ENCODE measurements around the gene KLHL36. TPM values are rescaled to one million over a fixed set of nuclear protein-coding genes. Genes with fewer than 3 reads are reported as not detected.

The KLHL36 gene
- total and polyA plus RNA-seq, 9 of the 15 experiments (the other 6 are each of a cell fraction or from before 2014, with no cell fraction given), result 2.1 to 51.2 (median 18.5) TPM

DNA sequence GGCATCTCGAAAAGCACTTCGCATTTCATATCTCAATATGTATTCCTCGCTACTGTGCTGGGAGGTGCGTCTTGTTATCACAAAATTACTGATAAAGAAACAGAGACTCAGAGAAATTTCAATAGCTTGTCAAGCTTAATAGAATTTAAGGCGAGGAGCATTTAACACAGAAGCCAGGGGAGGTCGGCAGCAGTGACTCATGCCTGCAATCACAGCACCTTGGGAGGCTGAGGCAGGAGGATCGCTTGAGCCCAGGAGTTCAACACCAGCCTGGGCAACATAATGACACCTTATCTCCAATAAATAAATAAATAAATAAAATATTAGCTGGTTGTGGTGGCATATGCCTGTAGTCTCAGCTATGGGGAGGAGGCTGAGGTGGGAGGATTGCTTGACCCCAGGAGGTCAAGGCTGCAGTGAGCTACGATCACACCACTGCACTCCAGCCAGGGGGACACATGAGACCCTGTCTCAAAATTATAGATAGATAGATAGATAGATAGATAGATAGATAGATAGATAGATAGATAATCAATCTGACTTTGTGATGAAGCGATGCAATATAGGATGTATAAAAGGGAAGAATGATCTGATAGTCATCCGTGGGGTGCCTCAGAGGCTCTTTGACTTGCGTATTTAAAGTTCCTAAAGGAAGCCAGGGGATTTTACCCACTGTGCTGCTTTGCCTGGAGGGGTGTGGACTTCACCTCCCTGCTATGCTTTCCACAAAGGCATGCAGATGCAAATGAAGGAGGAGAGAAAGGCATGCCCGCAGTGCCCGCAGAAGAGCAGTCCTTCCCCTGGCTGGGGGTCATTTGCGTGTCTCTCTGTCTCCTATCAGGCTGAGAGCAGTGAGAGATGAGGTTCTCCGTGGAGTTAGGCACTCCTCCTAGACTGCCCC, 35.6 kb downstream of the KLHL36 start (continued):
- TF ChIP-seq SRSF3 (IDR thresholded peaks at IDR 0.05; ENCODE audit: insufficient read depth, low read length), result no peak
- TF ChIP-seq, protein P1, sequence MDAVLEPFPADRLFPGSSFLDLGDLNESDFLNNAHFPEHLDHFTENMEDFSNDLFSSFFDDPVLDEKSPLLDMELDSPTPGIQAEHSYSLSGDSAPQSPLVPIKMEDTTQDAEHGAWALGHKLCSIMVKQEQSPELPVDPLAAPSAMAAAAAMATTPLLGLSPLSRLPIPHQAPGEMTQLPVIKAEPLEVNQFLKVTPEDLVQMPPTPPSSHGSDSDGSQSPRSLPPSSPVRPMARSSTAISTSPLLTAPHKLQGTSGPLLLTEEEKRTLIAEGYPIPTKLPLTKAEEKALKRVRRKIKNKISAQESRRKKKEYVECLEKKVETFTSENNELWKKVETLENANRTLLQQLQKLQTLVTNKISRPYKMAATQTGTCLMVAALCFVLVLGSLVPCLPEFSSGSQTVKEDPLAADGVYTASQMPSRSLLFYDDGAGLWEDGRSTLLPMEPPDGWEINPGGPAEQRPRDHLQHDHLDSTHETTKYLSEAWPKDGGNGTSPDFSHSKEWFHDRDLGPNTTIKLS (IDR thresholded peaks at IDR 0.05; ENCODE audit: borderline replicate concordance, low read depth), result no peak
- no peak for TF ChIP-seq TCF7L2 (IDR thresholded peaks at IDR 0.05; ENCODE audit: low read depth, low read length)
- no peak for TF ChIP-seq FIP1L1 (IDR thresholded peaks at IDR 0.05; ENCODE audit: low read depth, low read length, poor library complexity, severe bottlenecking)

DNA sequence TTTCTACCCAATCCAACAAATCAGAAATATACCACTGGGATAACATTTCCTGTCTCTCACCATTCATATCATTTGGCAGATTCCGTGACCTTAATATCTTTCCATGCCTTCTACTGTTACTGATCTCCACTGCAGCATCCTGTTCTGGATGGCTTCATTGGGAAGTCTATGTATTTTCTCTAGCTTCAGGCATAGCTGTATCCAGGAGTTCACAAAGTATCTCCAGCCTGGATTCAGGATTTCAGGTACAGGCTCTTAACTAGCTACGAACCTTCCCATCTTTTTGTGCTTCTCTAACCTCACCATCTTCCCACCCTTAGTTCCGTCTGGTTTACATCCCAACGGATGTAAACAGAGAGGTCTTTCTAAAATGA, 36.3 kb downstream of the KLHL36 start:
- Histone ChIP-seq H3K9me3 (replicated peaks; ENCODE audit: control insufficient read depth, insufficient read depth, low read depth, low read length) (0 out of 2 replicates have a peak, but pooled peaks cover 5% of the 10 kb centered on the region), H3K4me2 (ENCODE audit: insufficient read depth, low read length) (no peak overlapping the region), H4K20me1 (replicated peaks; ENCODE audit: control insufficient read depth, insufficient read depth, low read length) (no peaks in the 10 kb centered on the region), H3K27ac (ENCODE audit: extremely low read depth, low read depth, low read length) (no peak overlapping the region), H3K79me2 (ENCODE audit: control insufficient read depth, insufficient read depth, low read length) (no peaks in the 10 kb centered on the region), H3K36me3 (ENCODE audit: control insufficient read depth, insufficient read depth, low read length) (no peaks in the 10 kb centered on the region), H3K27me3 (ENCODE audit: control insufficient read depth in 2 of 2, insufficient read depth in 2 of 2, low read length in 2 of 2) (peaks cover 26 to 27% of the 10 kb centered on the region in 2 experiments), H2AFZ (ENCODE audit: low read depth, low read length) (no peak overlapping the region), H3K9me1 (ENCODE audit: control insufficient read depth, insufficient read depth, low read length) (no peaks in the 10 kb centered on the region), H3K9ac (ENCODE audit: insufficient read depth in 1 of 2, low read depth in 2 of 2, low read length in 2 of 2) (no peak overlapping the region), H3K4me1 (replicated peaks in 1 of 2; ENCODE audit: control insufficient read depth in 2 of 2, insufficient read depth in 2 of 2, low read length in 2 of 2) (no peaks in the 10 kb centered on the region; a peak in 2 of 5 replicates), H3K4me3 (no peak overlapping the region)
- BruUV-seq (replicated peaks), result no TSS peak
- POLR2A ChIA-PET, result interaction anchor here (1.0 to 1.7 kb wide), 3 partner anchors 11 to 16 kb away, joined by 3 to 4 read pairs (median 4); no protein-coding TSS in a partner anchor
- FAIRE-seq, result no peak
- no peak for DNase-seq (ENCODE audit: extremely low read depth in 1 of 4, low spot score in 3 of 4)
- no peak for TF ChIP-seq KAT8 (IDR thresholded peaks at IDR 0.05; ENCODE audit: low read depth)
- CTCF ChIA-PET (ENCODE audit: low intra/inter-chr PET ratio), result no interaction called here
- 24% methylated on average over 4 of the region's 4 CpGs for WGBS (ENCODE audit: insufficient coverage, low coverage, missing lambda C conversion rate)
- ATAC-seq, result no peak
- intact Hi-C loops (cut with micrococcal nuclease) (no loop called here), in situ Hi-C loops (cut with MboI) (no loop called here)
